ENCODE measurements around the gene ZNF174.

DNA sequence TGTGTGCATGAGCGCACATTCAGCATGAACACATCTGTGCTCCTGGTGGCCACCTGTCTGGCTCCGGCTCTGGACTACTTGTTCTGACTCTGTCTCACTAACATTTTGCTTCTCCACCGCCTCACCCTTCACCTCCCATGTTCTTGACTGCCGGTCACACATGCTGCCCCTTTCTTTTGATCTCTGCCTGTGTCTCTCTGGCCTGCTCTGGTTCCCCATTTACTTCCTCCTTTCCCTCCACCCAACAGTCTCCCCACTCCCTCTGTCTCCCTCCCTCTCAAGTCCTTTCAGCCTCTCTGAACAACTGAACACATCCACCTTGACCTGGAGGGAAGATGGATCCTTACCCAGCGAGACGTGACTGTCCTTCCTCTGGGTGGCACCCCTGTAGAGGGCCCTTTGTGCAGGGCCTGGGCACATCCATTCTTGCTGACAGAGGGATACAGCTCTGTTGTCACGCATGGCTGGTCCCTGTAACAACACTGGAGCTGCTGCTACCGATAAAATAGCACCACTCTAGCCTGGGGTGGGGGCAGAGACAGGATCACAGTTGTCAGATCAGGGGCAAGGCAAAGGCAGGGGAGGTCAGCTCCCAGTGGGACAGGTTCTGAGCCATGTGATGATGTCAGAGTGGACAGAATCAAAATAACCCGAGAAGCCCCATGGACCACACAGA is 11.2 kb upstream of the ZNF174 start:
- TF ChIP-seq POLR2A (IDR thresholded peaks at IDR 0.05), result no peak
- TF ChIP-seq, protein P1, sequence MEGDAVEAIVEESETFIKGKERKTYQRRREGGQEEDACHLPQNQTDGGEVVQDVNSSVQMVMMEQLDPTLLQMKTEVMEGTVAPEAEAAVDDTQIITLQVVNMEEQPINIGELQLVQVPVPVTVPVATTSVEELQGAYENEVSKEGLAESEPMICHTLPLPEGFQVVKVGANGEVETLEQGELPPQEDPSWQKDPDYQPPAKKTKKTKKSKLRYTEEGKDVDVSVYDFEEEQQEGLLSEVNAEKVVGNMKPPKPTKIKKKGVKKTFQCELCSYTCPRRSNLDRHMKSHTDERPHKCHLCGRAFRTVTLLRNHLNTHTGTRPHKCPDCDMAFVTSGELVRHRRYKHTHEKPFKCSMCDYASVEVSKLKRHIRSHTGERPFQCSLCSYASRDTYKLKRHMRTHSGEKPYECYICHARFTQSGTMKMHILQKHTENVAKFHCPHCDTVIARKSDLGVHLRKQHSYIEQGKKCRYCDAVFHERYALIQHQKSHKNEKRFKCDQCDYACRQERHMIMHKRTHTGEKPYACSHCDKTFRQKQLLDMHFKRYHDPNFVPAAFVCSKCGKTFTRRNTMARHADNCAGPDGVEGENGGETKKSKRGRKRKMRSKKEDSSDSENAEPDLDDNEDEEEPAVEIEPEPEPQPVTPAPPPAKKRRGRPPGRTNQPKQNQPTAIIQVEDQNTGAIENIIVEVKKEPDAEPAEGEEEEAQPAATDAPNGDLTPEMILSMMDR (IDR thresholded peaks at IDR 0.05), result no peak

All from heart left ventricle (tissue), 13 donors.